ENCODE data around the gene TOMT. TPM values are rescaled to one million over a fixed set of nuclear protein-coding genes. Genes with fewer than 3 reads are reported as not detected.

TOMT gene
- total and polyA plus RNA-seq, 2 experiments from 2014 or later = not detected

DNA sequence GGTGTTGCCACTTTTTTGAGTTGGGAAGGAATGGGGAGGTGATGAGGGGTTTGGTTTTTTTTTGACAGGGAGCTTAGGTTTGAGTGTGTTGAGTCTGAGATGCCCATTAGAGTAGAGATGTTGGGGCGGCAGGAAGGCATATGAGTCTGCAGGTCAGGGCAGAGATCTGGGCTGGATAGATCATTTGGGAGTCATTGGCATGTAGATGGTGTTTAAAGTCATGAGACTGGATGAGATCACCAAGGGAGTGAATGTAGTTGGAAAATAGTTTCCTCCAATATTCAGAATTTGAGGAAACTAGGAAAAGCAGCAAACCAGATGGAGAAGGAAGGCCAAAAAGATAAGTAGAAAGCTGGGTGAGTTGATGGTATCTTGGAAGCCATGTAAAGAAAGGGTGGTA is 8.8 kb downstream of the TOMT start:
- in situ Hi-C loops (cut with MboI) = no loop called here
- Histone ChIP-seq H3K36me3 (ENCODE audit: low read depth) (no peaks in the 10 kb centered on the region), H3K27me3 (replicated peaks; ENCODE audit: insufficient read depth) (no peaks in the 10 kb centered on the region), H3F3A (ENCODE audit: insufficient read depth) (peaks cover 36% of the 10 kb centered on the region), H3K9me2 (ENCODE audit: insufficient read depth) (no peaks in the 10 kb centered on the region), H3K9me3 (ENCODE audit: low read depth) (no peaks in the 10 kb centered on the region), H3K4me3 (no peak overlapping the region; the same call in 1 of the 2 replicates), H3K27ac (peak overlapping the region; percentile 100), H3K9ac (peak overlapping the region; percentile 87; the same call in 1 of the 2 replicates), H3K4me2 (ENCODE audit: unreplicated experiment) (peak overlapping the region; percentile 49), H3K79me2 (ENCODE audit: insufficient read depth) (no peaks in the 10 kb centered on the region), H2AFZ (peak overlapping the region; percentile 67), H4K20me1 (ENCODE audit: insufficient read depth) (no peaks in the 10 kb centered on the region), H3K4me1 (ENCODE audit: insufficient read depth) (peaks cover 31% of the 10 kb centered on the region)
- 81 to 92% methylated on average over 1 of the region's 1 CpG for WGBS, 2 experiments (ENCODE audit: low coverage in 1 of 2, low lambda C conversion rate in 2 of 2, missing lambda C conversion rate in 2 of 2)
- peak; percentile 72 for DNase-seq
- no peak for TF ChIP-seq EZH2 (IDR thresholded peaks at IDR 0.05; ENCODE audit: insufficient read depth, poor library complexity, severe bottlenecking)
- TF ChIP-seq EZH2phosphoT487 (IDR thresholded peaks at IDR 0.05; ENCODE audit: insufficient read depth, low read depth) = no peak

- Histone ChIP-seq H3K36me3 (ENCODE audit: low read depth) (no peaks in the 10 kb centered on the region), H4K20me1 (ENCODE audit: insufficient read depth) (no peaks in the 10 kb centered on the region), H3K27ac (no peak overlapping the region), H3K9me2 (ENCODE audit: insufficient read depth) (no peaks in the 10 kb centered on the region), H3K27me3 (replicated peaks; ENCODE audit: insufficient read depth) (no peaks in the 10 kb centered on the region), H3F3A (ENCODE audit: insufficient read depth) (peaks cover 30% of the 10 kb centered on the region), H3K9me3 (ENCODE audit: low read depth) (no peaks in the 10 kb centered on the region), H3K79me2 (ENCODE audit: insufficient read depth) (no peaks in the 10 kb centered on the region), H3K4me3 (no peak overlapping the region), H2AFZ (no peak overlapping the region), H3K9ac (no peak overlapping the region), H3K4me1 (ENCODE audit: insufficient read depth) (peaks cover 31% of the 10 kb centered on the region), H3K4me2 (ENCODE audit: unreplicated experiment) (no peak overlapping the region)
- WGBS, 2 experiments (ENCODE audit: low coverage in 1 of 2, low lambda C conversion rate in 2 of 2, missing lambda C conversion rate in 2 of 2) = 86 to 91% methylated on average over 6 of the region's 6 CpGs
- no peak for DNase-seq
- no peak for TF ChIP-seq EZH2phosphoT487 (IDR thresholded peaks at IDR 0.05; ENCODE audit: insufficient read depth, low read depth)
- TF ChIP-seq EZH2 (IDR thresholded peaks at IDR 0.05; ENCODE audit: insufficient read depth, poor library complexity, severe bottlenecking) = no peak
- in situ Hi-C loops (cut with MboI) = no loop called here
These were observed 10.5 kb downstream of the TOMT start for GRCh38 chr11:72116019-72116755.

GRCh38 chr11:72119198-72119597 is 13.5 kb downstream of the TOMT start:
- DNase-seq = no peak

GRCh38 chr11:72120930-72121329 is 15.2 kb downstream of the TOMT start:
- H4K20me1 ChIP-seq (ENCODE audit: insufficient read depth) = no peaks in the 10 kb centered on the region
- in situ Hi-C loops (cut with MboI) = no loop called here
- H3K9me2 ChIP-seq (ENCODE audit: insufficient read depth) = no peaks in the 10 kb centered on the region
- no peaks in the 10 kb centered on the region for H3K9me3 ChIP-seq (ENCODE audit: low read depth)
- H3K4me2 ChIP-seq (ENCODE audit: unreplicated experiment) = no peak overlapping the region
- no peak overlapping the region for H3K27ac ChIP-seq
- no peaks in the 10 kb centered on the region for H3F3A ChIP-seq (ENCODE audit: insufficient read depth)
- H3K4me1 ChIP-seq (ENCODE audit: insufficient read depth) = no peaks in the 10 kb centered on the region
- 78 to 84% methylated on average over 2 of the region's 2 CpGs for WGBS, 2 experiments (ENCODE audit: low coverage in 1 of 2, low lambda C conversion rate in 2 of 2, missing lambda C conversion rate in 2 of 2)
- no peaks in the 10 kb centered on the region for H3K79me2 ChIP-seq (ENCODE audit: insufficient read depth)
- no peak for TF ChIP-seq EZH2 (IDR thresholded peaks at IDR 0.05; ENCODE audit: insufficient read depth, poor library complexity, severe bottlenecking)
- no peak for TF ChIP-seq EZH2phosphoT487 (IDR thresholded peaks at IDR 0.05; ENCODE audit: insufficient read depth, low read depth)
- DNase-seq = no peak
- no peak overlapping the region for H2AFZ ChIP-seq
- no peaks in the 10 kb centered on the region for H3K27me3 ChIP-seq (replicated peaks; ENCODE audit: insufficient read depth)
- H3K36me3 ChIP-seq (ENCODE audit: low read depth) = no peaks in the 10 kb centered on the region
- H3K9ac ChIP-seq = no peak overlapping the region
- no peak overlapping the region for H3K4me3 ChIP-seq

More at GRCh38 chr11:72119198-72119597, 13.5 kb downstream of the TOMT start:
- peaks cover 11% of the 10 kb centered on the region for H3K4me1 ChIP-seq (ENCODE audit: insufficient read depth)
- H2AFZ ChIP-seq = peak overlapping the region; percentile 56; the same call in 1 of the 2 replicates
- H3K79me2 ChIP-seq (ENCODE audit: insufficient read depth) = no peaks in the 10 kb centered on the region
- in situ Hi-C loops (cut with MboI) = no loop called here
- H3F3A ChIP-seq (ENCODE audit: insufficient read depth) = peaks cover 9% of the 10 kb centered on the region
- no peak overlapping the region for H3K27ac ChIP-seq
- H3K36me3 ChIP-seq (ENCODE audit: low read depth) = no peaks in the 10 kb centered on the region
- no peaks in the 10 kb centered on the region for H4K20me1 ChIP-seq (ENCODE audit: insufficient read depth)
- no peak overlapping the region for H3K9ac ChIP-seq
- no peaks in the 10 kb centered on the region for H3K9me2 ChIP-seq (ENCODE audit: insufficient read depth)
- H3K4me2 ChIP-seq (ENCODE audit: unreplicated experiment) = no peak overlapping the region
- no peak overlapping the region for H3K4me3 ChIP-seq
- H3K27me3 ChIP-seq (replicated peaks; ENCODE audit: insufficient read depth) = no peaks in the 10 kb centered on the region
- H3K9me3 ChIP-seq (ENCODE audit: low read depth) = no peaks in the 10 kb centered on the region
- WGBS, 2 experiments (ENCODE audit: low coverage in 1 of 2, low lambda C conversion rate in 2 of 2, missing lambda C conversion rate in 2 of 2) = 68 to 74% methylated on average over 6 of the region's 6 CpGs
- TF ChIP-seq EZH2 (IDR thresholded peaks at IDR 0.05; ENCODE audit: insufficient read depth, poor library complexity, severe bottlenecking) (no peak), EZH2phosphoT487 (IDR thresholded peaks at IDR 0.05; ENCODE audit: insufficient read depth, low read depth) (no peak)

Measured in GM23248 (cell line).